ENCODE data around the gene FAM222A. TPM values are rescaled to one million over a fixed set of nuclear protein-coding genes. Genes with fewer than 3 reads are reported as not detected.

FAM222A gene
- total RNA-seq, 1 donor from 2014 or later = 1.5 TPM

DNA sequence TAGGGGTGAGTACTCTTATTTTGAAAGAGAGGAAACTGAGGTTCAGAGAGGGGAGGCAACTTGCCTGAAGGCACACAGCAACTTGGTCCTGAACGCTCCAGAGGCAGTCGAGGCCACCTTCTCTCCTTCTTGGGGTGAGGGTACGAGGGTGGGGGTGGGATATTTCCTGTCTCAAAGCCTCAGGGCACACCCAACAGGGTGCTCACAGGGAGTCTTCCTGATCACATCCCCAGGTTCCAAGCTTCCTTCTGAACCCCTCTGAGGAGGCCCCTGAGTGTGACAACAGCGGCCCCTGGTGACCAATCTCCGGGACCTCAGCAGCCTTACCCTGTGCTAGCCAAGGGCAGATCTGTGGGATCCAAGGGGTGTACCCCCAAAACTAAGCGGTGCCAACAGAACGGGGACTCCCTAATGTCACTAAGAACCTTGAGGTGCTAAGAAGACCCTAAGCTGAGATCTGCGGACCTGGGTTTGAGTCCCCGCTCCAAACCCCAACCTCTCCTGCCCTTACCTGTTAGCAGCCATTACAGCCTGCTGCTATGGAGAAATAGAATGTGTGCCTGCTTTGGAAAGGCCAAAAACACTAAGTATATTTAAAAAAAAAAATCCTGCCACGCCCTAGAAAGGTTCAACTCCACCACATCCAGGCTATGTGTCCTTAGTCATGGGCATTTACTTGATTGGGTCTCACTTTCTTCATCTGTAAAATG lies 61.7 kb downstream of the FAM222A start:
- peak; percentile 88 for DNase-seq (ENCODE audit: extremely low spot score, unreplicated experiment)
- Mint-ChIP-seq H3K27me3 (ENCODE audit: unreplicated experiment) (no peaks in the 10 kb centered on the region), H3K4me1 (ENCODE audit: unreplicated experiment) (no peaks in the 10 kb centered on the region), H3K27ac (ENCODE audit: unreplicated experiment) (no peak overlapping the region), H3K9me3 (ENCODE audit: unreplicated experiment) (no peaks in the 10 kb centered on the region), H3K4me3 (ENCODE audit: unreplicated experiment) (no peak overlapping the region), H3K36me3 (ENCODE audit: unreplicated experiment) (no peaks in the 10 kb centered on the region)
- TF ChIP-seq, protein P1, sequence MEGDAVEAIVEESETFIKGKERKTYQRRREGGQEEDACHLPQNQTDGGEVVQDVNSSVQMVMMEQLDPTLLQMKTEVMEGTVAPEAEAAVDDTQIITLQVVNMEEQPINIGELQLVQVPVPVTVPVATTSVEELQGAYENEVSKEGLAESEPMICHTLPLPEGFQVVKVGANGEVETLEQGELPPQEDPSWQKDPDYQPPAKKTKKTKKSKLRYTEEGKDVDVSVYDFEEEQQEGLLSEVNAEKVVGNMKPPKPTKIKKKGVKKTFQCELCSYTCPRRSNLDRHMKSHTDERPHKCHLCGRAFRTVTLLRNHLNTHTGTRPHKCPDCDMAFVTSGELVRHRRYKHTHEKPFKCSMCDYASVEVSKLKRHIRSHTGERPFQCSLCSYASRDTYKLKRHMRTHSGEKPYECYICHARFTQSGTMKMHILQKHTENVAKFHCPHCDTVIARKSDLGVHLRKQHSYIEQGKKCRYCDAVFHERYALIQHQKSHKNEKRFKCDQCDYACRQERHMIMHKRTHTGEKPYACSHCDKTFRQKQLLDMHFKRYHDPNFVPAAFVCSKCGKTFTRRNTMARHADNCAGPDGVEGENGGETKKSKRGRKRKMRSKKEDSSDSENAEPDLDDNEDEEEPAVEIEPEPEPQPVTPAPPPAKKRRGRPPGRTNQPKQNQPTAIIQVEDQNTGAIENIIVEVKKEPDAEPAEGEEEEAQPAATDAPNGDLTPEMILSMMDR (IDR thresholded peaks at IDR 0.05) = peak; percentile 92

DNA sequence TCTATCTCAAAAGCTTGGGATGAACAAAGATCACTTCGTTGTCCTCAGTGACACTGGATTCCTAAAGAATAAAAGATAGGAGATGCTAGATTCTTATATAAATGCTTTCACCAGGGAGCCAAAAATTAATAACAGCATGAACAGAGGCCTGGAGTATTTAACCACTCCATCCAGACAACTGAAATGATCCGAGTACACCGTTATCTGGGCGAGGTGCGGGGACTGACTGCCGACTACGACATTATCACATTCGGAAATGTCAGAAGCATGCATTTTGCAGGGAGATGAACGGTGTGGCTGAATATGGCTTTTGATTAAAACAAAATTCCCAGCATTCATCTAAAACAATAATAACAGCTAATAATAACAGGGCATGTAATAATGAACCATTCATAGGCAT lies 63.0 kb downstream of the FAM222A start:
- H3K27me3 Mint-ChIP-seq (ENCODE audit: unreplicated experiment) = no peaks in the 10 kb centered on the region
- DNase-seq (ENCODE audit: extremely low spot score, unreplicated experiment) = no peak
- TF ChIP-seq, protein P1 (IDR thresholded peaks at IDR 0.05) = no peak
- H3K36me3 Mint-ChIP-seq (ENCODE audit: unreplicated experiment) = no peaks in the 10 kb centered on the region
- no peak overlapping the region for H3K27ac Mint-ChIP-seq (ENCODE audit: unreplicated experiment)
- no peaks in the 10 kb centered on the region for H3K9me3 Mint-ChIP-seq (ENCODE audit: unreplicated experiment)
- no peaks in the 10 kb centered on the region for H3K4me1 Mint-ChIP-seq (ENCODE audit: unreplicated experiment)
- no peak overlapping the region for H3K4me3 Mint-ChIP-seq (ENCODE audit: unreplicated experiment)

DNA sequence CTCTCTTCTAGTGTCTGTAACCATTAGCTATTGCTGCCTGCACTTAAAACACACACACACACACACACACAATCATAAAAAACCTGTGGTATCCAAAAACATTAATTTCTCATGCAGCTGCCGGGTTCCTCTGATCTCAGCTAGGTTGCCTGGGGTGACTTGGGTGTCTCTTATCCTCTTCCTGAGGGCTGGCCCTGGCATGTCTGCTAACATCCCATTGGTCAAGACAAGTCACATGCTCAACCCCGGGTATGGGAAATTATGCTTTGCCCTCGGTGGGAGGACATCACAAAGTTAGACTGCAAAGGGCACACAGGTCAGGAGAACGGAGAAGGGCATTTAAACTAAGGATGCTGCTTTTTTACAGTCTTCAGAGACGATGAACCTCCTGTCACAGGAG lies 63.9 kb downstream of the FAM222A start:
- H3K27ac Mint-ChIP-seq (ENCODE audit: unreplicated experiment) = no peak overlapping the region

DNA sequence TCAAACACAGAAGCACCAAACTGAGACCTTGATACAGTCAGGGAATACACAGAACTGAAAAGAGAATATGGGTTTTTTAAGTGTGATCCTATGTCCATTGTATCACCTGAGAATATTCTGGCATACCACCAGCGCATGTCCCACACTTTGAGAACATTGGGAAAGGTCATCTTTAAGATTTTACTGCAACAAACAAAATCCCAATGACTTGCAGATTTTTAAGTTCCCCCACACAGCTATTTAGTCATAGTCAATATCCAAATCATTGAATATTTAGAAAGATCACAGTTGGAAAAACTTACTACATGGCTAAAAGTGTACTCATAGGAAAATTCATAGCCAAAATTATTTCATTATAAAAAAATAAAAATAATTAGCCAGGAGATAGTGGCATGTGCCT lies 65.1 kb downstream of the FAM222A start:
- no peaks in the 10 kb centered on the region for H3K36me3 Mint-ChIP-seq (ENCODE audit: unreplicated experiment)
- H3K4me1 Mint-ChIP-seq (ENCODE audit: unreplicated experiment) = no peaks in the 10 kb centered on the region
- H3K4me3 Mint-ChIP-seq (ENCODE audit: unreplicated experiment) = no peak overlapping the region
- no peaks in the 10 kb centered on the region for H3K9me3 Mint-ChIP-seq (ENCODE audit: unreplicated experiment)
- no peak for DNase-seq (ENCODE audit: extremely low spot score, unreplicated experiment)
- no peak overlapping the region for H3K27ac Mint-ChIP-seq (ENCODE audit: unreplicated experiment)
- no peaks in the 10 kb centered on the region for H3K27me3 Mint-ChIP-seq (ENCODE audit: unreplicated experiment)
- TF ChIP-seq, protein P1 (IDR thresholded peaks at IDR 0.05) = no peak

More for the DNA sequence above, 63.9 kb downstream of the FAM222A start:
- no peak overlapping the region for H3K4me3 Mint-ChIP-seq (ENCODE audit: unreplicated experiment)
- H3K9me3 Mint-ChIP-seq (ENCODE audit: unreplicated experiment) = no peaks in the 10 kb centered on the region
- no peaks in the 10 kb centered on the region for H3K4me1 Mint-ChIP-seq (ENCODE audit: unreplicated experiment)
- TF ChIP-seq, protein P1 (IDR thresholded peaks at IDR 0.05) = no peak
- no peak for DNase-seq (ENCODE audit: extremely low spot score, unreplicated experiment)
- no peaks in the 10 kb centered on the region for H3K27me3 Mint-ChIP-seq (ENCODE audit: unreplicated experiment)
- H3K36me3 Mint-ChIP-seq (ENCODE audit: unreplicated experiment) = no peaks in the 10 kb centered on the region

DNA sequence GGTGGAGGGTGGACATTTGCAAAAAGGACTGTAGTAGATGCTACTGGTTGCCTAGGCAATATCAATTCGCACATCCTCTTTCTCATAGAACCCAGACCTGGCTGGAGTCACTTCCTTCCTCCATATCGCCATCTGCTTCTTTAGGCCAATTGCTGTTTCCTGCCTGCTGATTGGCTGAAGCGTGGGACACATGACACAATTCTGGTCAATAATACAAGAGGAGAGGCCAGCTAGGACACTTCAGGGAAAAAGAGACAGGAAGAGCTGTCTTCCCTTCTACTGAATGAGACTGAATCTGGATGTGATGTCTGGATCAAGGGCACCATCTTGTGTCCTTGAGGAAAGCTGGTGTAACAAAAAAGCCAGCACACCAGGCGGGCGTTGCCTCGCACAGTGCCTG lies 65.8 kb downstream of the FAM222A start:
- H3K4me1 Mint-ChIP-seq (ENCODE audit: unreplicated experiment) = no peaks in the 10 kb centered on the region
- no peak overlapping the region for H3K27ac Mint-ChIP-seq (ENCODE audit: unreplicated experiment)
- H3K36me3 Mint-ChIP-seq (ENCODE audit: unreplicated experiment) = no peaks in the 10 kb centered on the region
- DNase-seq (ENCODE audit: extremely low spot score, unreplicated experiment) = no peak
- no peaks in the 10 kb centered on the region for H3K9me3 Mint-ChIP-seq (ENCODE audit: unreplicated experiment)
- no peak overlapping the region for H3K4me3 Mint-ChIP-seq (ENCODE audit: unreplicated experiment)
- TF ChIP-seq, protein P1 (IDR thresholded peaks at IDR 0.05) = no peak
- H3K27me3 Mint-ChIP-seq (ENCODE audit: unreplicated experiment) = no peaks in the 10 kb centered on the region
